Nephron (organoid): Measurements from ENCODE around the gene FERMT1.
"Not testable (repeated sequence)": the region's sequence is repeated elsewhere in the genome, so short reads cannot be mapped to it uniquely, and the experiment has no call there.

Experiments used
- H3K27ac Mint-ChIP-seq, 3 experiments: 2 replicates each; pipeline ENCODE4 v1.8.0; 2020; ENCODE audit warnings: mixed read lengths in 3 of 3, mild to moderate bottlenecking in 2 of 3, moderate library complexity in 1 of 3
- H3K27me3 Mint-ChIP-seq: 2 replicates; pipeline ENCODE4 v1.8.0; 2021; ENCODE audit warnings: low read depth, mild to moderate bottlenecking, moderate library complexity, mixed read lengths
- H3K36me3 Mint-ChIP-seq: 2 replicates; pipeline ENCODE4 v1.8.0; 2020; ENCODE audit warnings: low read depth, mixed read lengths
- H3K4me1 Mint-ChIP-seq: 2 replicates; pipeline ENCODE4 v1.8.0; 2020; ENCODE audit warnings: mixed read lengths
- H3K4me3 Mint-ChIP-seq, 3 experiments: 2 replicates each; pipeline ENCODE4 v1.8.0; 2020; ENCODE audit warnings: mild to moderate bottlenecking in 3 of 3, mixed read lengths in 3 of 3, moderate library complexity in 2 of 3
- H3K9me3 Mint-ChIP-seq: 2 replicates; pipeline ENCODE4 v1.8.0; 2020; ENCODE audit warnings: mixed read lengths
- CTCF ChIP-seq, 3 experiments: fragments of 200-600 bp; sonication (generic); IDR thresholded peaks; one replicate each; pipeline ENCODE4 v1.5.0; 2021; ENCODE audit warnings: antibody characterized with exemption in 3 of 3; ENCODE audit not compliant: unreplicated experiment in 3 of 3

FERMT1 gene

GRCh38 chr20:6040540-6040939 lies 82.3 kb downstream of the FERMT1 start:
- no peaks in the 10 kb centered on the region for H3K9me3 Mint-ChIP-seq
- no peak for TF ChIP-seq CTCF (IDR thresholded peaks at IDR 0.05; ENCODE audit: unreplicated experiment in 3 of 3)
- H3K4me3 Mint-ChIP-seq = no peak overlapping the region
- H3K27ac Mint-ChIP-seq = no peak overlapping the region
- H3K27me3 Mint-ChIP-seq = no peaks in the 10 kb centered on the region
- H3K36me3 Mint-ChIP-seq = peaks cover 50% of the 10 kb centered on the region
- H3K4me1 Mint-ChIP-seq = no peaks in the 10 kb centered on the region

DNA sequence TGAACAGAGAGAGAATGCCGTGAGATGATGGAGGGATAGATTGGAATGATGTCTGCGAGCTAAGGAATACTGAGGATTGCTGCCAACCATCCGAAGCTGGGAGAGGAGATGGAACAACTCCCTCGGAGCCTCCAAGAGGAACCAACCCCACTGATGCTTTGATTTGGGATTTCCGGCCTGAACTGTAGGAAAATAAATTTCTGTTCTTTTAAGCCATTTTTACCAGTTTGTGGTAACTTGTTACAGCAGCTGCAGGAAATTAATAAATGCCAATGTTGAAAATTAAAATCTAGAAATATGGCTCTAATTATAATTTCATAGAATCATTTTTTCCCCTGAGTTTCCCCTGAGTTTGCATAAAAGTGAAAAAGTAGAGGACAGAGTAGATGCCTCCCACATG lies 83.1 kb downstream of the FERMT1 start:
- Mint-ChIP-seq H3K27ac (no peak overlapping the region), H3K36me3 (peaks cover 56% of the 10 kb centered on the region), H3K27me3 (no peaks in the 10 kb centered on the region), H3K4me1 (peaks cover 1% of the 10 kb centered on the region), H3K4me3 (no peak overlapping the region), H3K9me3 (no peaks in the 10 kb centered on the region)
- no peak for TF ChIP-seq CTCF (IDR thresholded peaks at IDR 0.05; ENCODE audit: unreplicated experiment in 3 of 3)

DNA sequence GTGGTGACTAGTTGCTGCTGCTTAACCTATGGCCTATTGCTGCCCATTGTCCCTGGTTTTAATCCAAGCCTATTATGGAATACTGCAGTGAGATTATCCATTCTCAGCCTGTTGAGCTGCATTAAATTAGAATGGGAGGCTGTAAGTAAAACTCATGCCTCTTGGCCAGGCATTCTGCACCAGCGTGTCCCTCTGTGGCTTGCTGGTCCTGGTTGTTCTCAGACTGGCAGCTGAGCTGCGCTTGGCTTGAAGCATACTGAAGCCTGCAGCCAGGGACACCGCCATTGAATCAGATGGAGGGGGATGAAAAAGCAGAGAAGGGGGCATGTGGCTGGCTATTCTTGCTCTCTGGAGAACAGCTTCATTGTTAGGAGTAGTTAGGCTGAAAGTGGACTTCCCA lies 84.6 kb downstream of the FERMT1 start:
- Mint-ChIP-seq H3K27me3 (no peaks in the 10 kb centered on the region), H3K27ac (no peak overlapping the region), H3K36me3 (peaks cover 59% of the 10 kb centered on the region), H3K4me3 (no peak overlapping the region), H3K9me3 (no peaks in the 10 kb centered on the region), H3K4me1 (peaks cover 13% of the 10 kb centered on the region)
- no peak for TF ChIP-seq CTCF (IDR thresholded peaks at IDR 0.05; ENCODE audit: unreplicated experiment in 3 of 3)

DNA sequence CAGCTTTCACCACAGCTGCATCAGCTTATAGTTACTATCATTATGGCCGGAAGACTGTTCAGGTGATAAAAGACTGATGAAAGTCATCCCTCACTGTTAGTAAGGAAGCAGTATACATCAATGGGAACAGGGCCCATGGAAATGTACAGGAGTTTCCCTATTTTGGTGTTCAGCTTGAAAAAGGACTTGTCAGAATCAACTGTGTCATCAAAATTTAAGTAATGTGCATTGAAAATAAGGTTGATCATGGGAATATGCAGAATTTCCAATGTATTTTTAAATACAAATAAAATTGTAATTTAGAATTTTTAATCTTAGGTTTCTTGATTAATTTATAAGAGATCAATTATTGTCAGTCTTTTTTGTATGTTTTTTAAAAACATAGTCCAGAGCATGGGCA lies 85.7 kb downstream of the FERMT1 start:
- no peak overlapping the region for H3K27ac Mint-ChIP-seq
- no peak overlapping the region for H3K4me3 Mint-ChIP-seq
- H3K27me3 Mint-ChIP-seq = no peaks in the 10 kb centered on the region
- H3K36me3 Mint-ChIP-seq = peaks cover 60% of the 10 kb centered on the region
- TF ChIP-seq CTCF (IDR thresholded peaks at IDR 0.05; ENCODE audit: unreplicated experiment in 3 of 3) = no peak
- no peaks in the 10 kb centered on the region for H3K9me3 Mint-ChIP-seq
- H3K4me1 Mint-ChIP-seq = peaks cover 13% of the 10 kb centered on the region

DNA sequence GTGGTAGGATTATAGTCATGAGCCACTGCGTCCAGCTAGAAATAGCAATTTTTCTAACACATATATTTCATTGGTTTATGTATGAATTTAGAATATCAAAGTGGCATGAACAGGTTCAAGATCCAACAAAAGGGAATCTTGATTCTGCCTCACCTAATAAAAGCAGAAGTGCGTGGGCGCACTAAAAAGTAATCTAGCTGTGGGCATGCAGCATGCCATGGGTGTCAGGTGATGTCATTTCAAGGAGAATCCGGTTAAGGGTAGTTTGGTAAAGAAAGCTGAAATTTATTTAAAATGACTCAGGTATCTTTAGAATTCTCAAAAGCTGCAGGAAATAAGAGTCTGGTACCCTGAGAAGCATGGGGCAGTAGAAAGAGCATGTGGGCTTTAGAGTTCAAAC lies 86.6 kb downstream of the FERMT1 start:
- peaks cover 13% of the 10 kb centered on the region for H3K4me1 Mint-ChIP-seq
- H3K4me3 Mint-ChIP-seq = no peak overlapping the region
- no peak for TF ChIP-seq CTCF (IDR thresholded peaks at IDR 0.05; ENCODE audit: unreplicated experiment in 3 of 3)
- no peak overlapping the region for H3K27ac Mint-ChIP-seq
- H3K36me3 Mint-ChIP-seq = peaks cover 62% of the 10 kb centered on the region
- no peaks in the 10 kb centered on the region for H3K27me3 Mint-ChIP-seq
- no peaks in the 10 kb centered on the region for H3K9me3 Mint-ChIP-seq

DNA sequence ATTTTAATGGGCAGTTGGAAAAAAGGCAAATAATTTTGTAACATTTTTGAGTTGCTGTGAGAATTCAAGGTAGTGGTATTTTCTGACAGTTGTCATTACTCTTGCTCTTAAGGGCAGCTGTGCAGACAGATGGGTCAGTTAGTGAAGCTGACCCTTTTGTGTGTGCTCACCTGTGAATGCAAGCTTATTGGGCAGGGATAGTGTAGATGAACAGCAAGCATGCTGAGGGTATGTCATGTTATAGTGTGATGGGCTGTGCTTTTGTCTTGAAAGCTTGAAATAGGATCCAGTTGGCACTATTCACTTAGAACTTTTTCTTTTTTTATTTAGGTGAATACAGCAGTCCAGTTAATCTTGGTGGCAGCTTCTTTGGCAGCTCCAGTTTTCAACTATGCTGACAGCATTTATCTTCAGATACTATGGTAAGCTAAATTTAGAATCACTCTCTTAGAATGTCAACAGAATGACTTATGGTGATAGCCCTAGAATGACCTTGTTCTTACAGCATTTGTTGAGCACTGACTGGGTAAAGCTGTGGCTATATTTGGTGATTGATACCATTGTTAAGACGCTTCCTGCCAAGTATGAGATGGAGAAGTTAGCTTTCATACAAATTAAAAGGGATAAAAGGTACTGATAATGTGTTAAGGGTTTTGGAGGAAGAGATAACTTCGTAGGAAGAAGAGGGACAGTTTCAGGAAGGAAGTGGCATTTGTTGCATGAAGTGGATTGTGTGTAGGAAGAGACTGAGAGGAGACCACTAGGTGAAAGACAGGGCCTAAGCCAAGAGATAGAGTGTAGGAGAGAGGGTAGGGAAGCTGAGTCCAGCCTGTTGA lies 88.5 kb downstream of the FERMT1 start:
- Mint-ChIP-seq H3K9me3 (no peaks in the 10 kb centered on the region), H3K36me3 (peaks cover 54% of the 10 kb centered on the region), H3K27ac (peak overlapping the region; percentile 2 to 30 (median 3)), H3K4me1 (peaks cover 13% of the 10 kb centered on the region), H3K4me3 (no peak overlapping the region), H3K27me3 (no peaks in the 10 kb centered on the region)
- TF ChIP-seq CTCF (IDR thresholded peaks at IDR 0.05; ENCODE audit: unreplicated experiment in 3 of 3) = no peak

DNA sequence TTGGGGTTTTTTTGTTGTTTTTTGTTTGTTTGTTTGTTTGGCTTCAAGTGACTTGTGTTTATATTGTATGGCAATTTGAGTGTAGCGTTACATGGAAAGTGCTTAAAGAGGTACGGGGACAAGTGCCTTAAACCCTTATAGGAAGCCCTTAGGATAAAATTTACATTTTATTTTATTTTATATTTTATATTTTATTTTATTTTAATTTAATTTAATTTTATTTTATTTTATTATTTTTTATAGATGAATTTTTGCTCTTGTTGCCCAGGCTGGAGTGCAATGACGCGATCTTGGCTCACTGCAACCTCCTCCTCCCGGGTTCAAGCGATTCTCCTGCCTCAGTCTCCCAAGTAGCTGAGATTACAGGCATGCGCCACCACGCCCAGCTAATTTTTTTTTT lies 89.9 kb downstream of the FERMT1 start:
- Mint-ChIP-seq H3K36me3 (peaks cover 48% of the 10 kb centered on the region), H3K4me1 (peaks cover 15% of the 10 kb centered on the region)
- H3K27me3 Mint-ChIP-seq, H3K27ac Mint-ChIP-seq, H3K4me3 Mint-ChIP-seq, H3K9me3 Mint-ChIP-seq: not testable (repeated sequence)
